Suprapubic skin (tissue), 4 donors: ENCODE data around the gene IDH3A. TPM values are rescaled to one million over a fixed set of nuclear protein-coding genes. Genes with fewer than 3 reads are reported as not detected.
A peak's percentile ranks its signal among the peaks of the same experiment; 100 is the strongest.

ENCODE experiments used
- DNase-seq, 2 donors: peaks; one replicate each; pipeline ENCODE4 v3.0.0-alpha.2; 2019; ENCODE audit warnings: low spot score in 2 of 2
- H3K27ac ChIP-seq: fragments of 200-600 bp; sonication (generic); one replicate; pipeline ENCODE4 v1.5.1; 2019
- H3K27me3 ChIP-seq: fragments of 200-600 bp; sonication (generic); one replicate; pipeline ENCODE4 v1.5.1; 2019
- H3K36me3 ChIP-seq: fragments of 200-600 bp; sonication (generic); one replicate; pipeline ENCODE4 v1.5.1; 2019
- H3K4me1 ChIP-seq: fragments of 200-600 bp; sonication (generic); one replicate; pipeline ENCODE4 v1.5.1; 2019
- H3K4me3 ChIP-seq: fragments of 200-600 bp; sonication (generic); one replicate; pipeline ENCODE4 v1.5.1; 2019; ENCODE audit warnings: mild to moderate bottlenecking
- H3K9me3 ChIP-seq: fragments of 200-600 bp; sonication (generic); one replicate; pipeline ENCODE4 v1.5.1; 2019
- EP300 ChIP-seq: sonication (generic); formaldehyde crosslinking; IDR thresholded peaks from one replicate; pipeline ENCODE4 v1.6.1; 2017; ENCODE audit warnings: antibody characterized with exemption
- POLR2A ChIP-seq, 2 donors: fragments of 450-650 bp; IDR thresholded peaks; one replicate each; pipeline ENCODE4 v1.6.1; 2017; ENCODE audit warnings: antibody characterized with exemption in 2 of 2, mild to moderate bottlenecking in 2 of 2, moderate library complexity in 2 of 2
- POLR2AphosphoS5 ChIP-seq, 3 donors: sonication (generic); formaldehyde crosslinking; IDR thresholded peaks; one replicate each; pipeline ENCODE4 v1.6.1; 2017; ENCODE audit warnings: antibody characterized with exemption in 3 of 3
- WGBS: methylation state at CpG from one replicate; pipeline ENCODE4 v1.1.5; 2018; 5-methylcytosine and 5-hydroxymethylcytosine counted together
- total RNA-seq, 4 donors: library from RNA; depleted of rRNA; stranded (reverse); fragments of >200 nt; gene quantifications; one replicate each; pipeline ENCODE4 v1.1.0, GENCODE V29; 2016
- TF ChIP-seq, protein P1 (sequence below), 2 donors: fragments of 200-600 bp in 1 of 2; fragments of 450-650 bp in 1 of 2; sonication (generic) in 1 of 2; IDR thresholded peaks; one replicate each; pipeline ENCODE4 v1.5.1; 2016 to 2019; ENCODE audit warnings: antibody characterized with exemption in 2 of 2, mild to moderate bottlenecking in 1 of 2, moderate library complexity in 1 of 2

Gene IDH3A
- total RNA-seq, 4 donors from 2014 or later = 55.1 to 82.5 (median 55.8) TPM

DNA sequence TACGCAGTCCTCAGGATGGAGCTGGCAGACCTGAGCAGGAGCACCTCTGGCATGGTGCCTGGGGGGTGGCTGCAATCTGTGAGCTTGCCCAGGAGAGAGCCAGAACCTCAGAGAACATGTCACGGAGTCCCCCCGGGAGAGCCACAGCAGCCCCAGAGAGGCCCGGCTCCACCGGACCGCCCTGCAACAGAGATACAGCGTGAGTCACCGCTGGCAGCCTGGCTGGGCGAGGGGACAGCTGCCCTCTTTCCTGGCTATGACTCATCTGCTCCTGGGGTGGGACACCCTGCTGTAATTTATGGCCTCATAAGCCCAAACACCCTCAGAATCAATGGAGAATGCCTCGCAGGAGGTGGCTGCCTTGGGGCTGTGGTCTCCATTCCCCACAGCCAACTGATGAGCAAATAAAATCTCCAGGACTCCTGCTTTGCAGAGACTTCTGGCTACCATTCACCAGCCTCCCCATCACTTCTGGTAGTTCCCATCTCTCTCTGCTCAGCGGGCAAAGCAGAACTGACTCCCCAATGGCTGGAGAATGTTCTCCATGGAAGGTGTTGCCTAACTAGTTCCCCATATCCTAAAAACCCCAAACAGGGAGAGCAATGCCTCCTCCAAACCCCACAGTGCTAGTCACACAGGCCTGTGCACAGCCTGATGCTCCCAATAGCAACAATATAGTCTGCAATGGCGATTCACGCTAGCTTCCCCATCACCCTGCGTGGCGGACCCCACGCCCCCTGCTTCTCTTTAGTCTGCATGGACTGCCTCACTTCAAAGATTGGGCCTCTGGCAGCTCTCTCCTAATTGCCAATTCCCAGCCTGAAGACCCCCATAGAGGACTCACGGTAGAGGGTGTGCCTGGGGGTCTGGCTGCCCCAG lies 63.6 kb downstream of the IDH3A start:
- peak overlapping the region; percentile 13 for H3K4me3 ChIP-seq
- no peaks in the 10 kb centered on the region for H3K27me3 ChIP-seq
- peaks cover 93% of the 10 kb centered on the region for H3K4me1 ChIP-seq
- H3K9me3 ChIP-seq = no peaks in the 10 kb centered on the region
- peak; percentile 79 to 83 for DNase-seq
- H3K27ac ChIP-seq = peak overlapping the region; percentile 79
- 61% methylated on average over 11 of the region's 17 CpGs for WGBS
- H3K36me3 ChIP-seq = no peaks in the 10 kb centered on the region
- TF ChIP-seq EP300 (no peak), POLR2AphosphoS5 (IDR thresholded peaks at IDR 0.05) (no peak), POLR2A (IDR thresholded peaks at IDR 0.05) (no peak)
- TF ChIP-seq, protein P1, sequence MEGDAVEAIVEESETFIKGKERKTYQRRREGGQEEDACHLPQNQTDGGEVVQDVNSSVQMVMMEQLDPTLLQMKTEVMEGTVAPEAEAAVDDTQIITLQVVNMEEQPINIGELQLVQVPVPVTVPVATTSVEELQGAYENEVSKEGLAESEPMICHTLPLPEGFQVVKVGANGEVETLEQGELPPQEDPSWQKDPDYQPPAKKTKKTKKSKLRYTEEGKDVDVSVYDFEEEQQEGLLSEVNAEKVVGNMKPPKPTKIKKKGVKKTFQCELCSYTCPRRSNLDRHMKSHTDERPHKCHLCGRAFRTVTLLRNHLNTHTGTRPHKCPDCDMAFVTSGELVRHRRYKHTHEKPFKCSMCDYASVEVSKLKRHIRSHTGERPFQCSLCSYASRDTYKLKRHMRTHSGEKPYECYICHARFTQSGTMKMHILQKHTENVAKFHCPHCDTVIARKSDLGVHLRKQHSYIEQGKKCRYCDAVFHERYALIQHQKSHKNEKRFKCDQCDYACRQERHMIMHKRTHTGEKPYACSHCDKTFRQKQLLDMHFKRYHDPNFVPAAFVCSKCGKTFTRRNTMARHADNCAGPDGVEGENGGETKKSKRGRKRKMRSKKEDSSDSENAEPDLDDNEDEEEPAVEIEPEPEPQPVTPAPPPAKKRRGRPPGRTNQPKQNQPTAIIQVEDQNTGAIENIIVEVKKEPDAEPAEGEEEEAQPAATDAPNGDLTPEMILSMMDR (IDR thresholded peaks at IDR 0.05) = no peak

DNA sequence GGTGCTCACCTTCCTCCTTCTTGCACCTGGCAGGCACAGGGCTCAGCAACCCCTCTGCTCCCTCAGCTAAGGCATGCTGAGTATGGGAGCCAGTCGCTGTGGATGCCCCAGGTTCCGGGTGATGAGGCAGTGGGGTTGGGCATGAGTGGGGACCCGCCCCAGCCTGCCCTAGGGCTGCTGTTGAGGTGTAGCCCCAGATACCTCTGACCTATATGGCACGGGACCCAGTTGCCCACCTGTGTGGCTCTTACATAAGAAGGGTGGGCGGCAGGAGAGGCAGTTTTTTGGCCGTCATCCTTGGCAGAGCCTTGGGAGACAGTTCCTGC lies 64.2 kb downstream of the IDH3A start:
- Histone ChIP-seq H3K9me3 (no peaks in the 10 kb centered on the region), H3K4me3 (peak overlapping the region; percentile 13), H3K4me1 (peaks cover 87% of the 10 kb centered on the region), H3K27me3 (no peaks in the 10 kb centered on the region), H3K36me3 (no peaks in the 10 kb centered on the region), H3K27ac (peak overlapping the region; percentile 79)
- 40% methylated on average over 2 of the region's 6 CpGs for WGBS
- TF ChIP-seq, protein P1 (IDR thresholded peaks at IDR 0.05) = no peak
- no peak for TF ChIP-seq EP300
- no peak for TF ChIP-seq POLR2A (IDR thresholded peaks at IDR 0.05)
- TF ChIP-seq POLR2AphosphoS5 (IDR thresholded peaks at IDR 0.05) = no peak
- peak; percentile 71 to 74 for DNase-seq

- 80% methylated on average over 4 of the region's 4 CpGs for WGBS
Measured at GRCh38 chr15:78213956-78214355, 64.8 kb downstream of the IDH3A start.

DNA sequence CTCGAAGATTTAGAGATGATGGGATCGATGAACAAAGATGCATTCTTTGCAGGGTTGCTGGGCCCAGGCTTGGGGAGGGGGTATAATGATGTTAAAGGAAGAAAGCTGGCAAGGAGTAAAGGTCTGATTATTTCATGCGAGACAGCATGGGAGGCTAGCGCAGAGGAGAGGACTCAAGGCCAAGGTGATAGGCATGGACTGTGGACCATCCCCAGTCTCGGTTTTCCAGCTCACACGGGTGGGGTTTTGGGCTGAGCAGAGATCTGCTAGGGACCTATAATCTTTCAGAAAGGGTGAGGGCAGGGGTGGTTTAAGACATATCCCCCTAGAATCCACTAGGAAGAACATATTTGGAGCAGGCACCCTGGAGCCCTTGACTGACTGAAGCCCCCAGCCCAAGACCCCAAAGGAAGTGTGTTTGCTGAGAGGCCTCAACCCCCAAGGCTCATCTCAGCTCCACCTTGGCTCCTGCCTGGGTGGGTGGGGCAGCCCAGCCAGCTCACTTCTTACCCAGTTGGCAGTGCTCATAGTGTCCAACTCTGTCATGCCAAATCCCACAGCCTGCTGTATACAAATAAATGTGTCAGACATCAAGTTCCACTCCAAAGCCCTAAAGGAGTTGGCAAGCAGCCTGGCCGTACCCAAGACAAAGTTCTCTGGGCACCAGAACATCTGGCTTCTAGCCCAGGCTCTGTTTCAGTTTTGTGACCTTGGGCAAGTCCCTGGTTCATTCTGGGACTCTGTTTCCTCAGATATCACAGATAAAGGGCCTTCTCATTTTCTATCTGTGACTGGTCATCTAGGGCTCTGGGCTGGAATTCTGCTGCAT lies 67.3 kb downstream of the IDH3A start:
- Histone ChIP-seq H3K9me3 (no peaks in the 10 kb centered on the region), H3K27ac (peak overlapping the region; percentile 71), H3K4me1 (peaks cover 56% of the 10 kb centered on the region), H3K27me3 (no peaks in the 10 kb centered on the region), H3K36me3 (no peaks in the 10 kb centered on the region), H3K4me3 (no peak overlapping the region)
- TF ChIP-seq POLR2A (IDR thresholded peaks at IDR 0.05) = no peak
- TF ChIP-seq, protein P1 (IDR thresholded peaks at IDR 0.05) = no peak
- TF ChIP-seq POLR2AphosphoS5 (IDR thresholded peaks at IDR 0.05) = no peak
- TF ChIP-seq EP300 = no peak
- 59% methylated on average over 7 of the region's 7 CpGs for WGBS
- peak in 1 of 2 donors; percentile 20 for DNase-seq

More at GRCh38 chr15:78213956-78214355, 64.8 kb downstream of the IDH3A start:
- DNase-seq = peak; percentile 37 to 38
- H3K4me1 ChIP-seq = peaks cover 81% of the 10 kb centered on the region
- no peaks in the 10 kb centered on the region for H3K36me3 ChIP-seq
- no peak overlapping the region for H3K4me3 ChIP-seq
- no peaks in the 10 kb centered on the region for H3K27me3 ChIP-seq
- TF ChIP-seq EP300 = no peak
- no peak for TF ChIP-seq POLR2A (IDR thresholded peaks at IDR 0.05)
- TF ChIP-seq, protein P1 (IDR thresholded peaks at IDR 0.05) = no peak
- TF ChIP-seq POLR2AphosphoS5 (IDR thresholded peaks at IDR 0.05) = no peak
- H3K9me3 ChIP-seq = no peaks in the 10 kb centered on the region
- H3K27ac ChIP-seq = peak overlapping the region; percentile 79

DNA sequence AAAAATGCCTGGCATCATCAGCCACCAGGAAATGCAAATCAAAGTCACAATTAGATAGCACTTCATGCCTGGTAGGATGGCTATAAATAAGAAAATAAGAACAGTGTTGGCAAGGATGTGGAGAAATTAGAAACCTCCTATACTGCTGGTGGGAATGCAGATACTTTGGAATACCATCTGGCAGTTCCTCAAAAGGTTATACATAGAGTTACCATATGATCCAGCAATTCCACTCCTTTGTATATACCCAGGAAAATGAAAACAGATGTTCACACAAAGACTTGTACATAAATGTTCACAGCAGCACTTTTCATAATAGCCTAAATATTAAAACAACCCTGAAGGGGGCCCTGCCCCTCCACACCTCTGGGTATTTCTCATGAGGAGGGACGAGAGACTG lies 71.6 kb downstream of the IDH3A start:
- no peak overlapping the region for H3K27ac ChIP-seq
- H3K27me3 ChIP-seq = no peaks in the 10 kb centered on the region
- no peaks in the 10 kb centered on the region for H3K36me3 ChIP-seq
- DNase-seq = no peak
- H3K9me3 ChIP-seq = no peaks in the 10 kb centered on the region
- WGBS = 85% methylated on average over 1 of the region's 1 CpG
- TF ChIP-seq, protein P1 (IDR thresholded peaks at IDR 0.05) = no peak
- TF ChIP-seq EP300 = no peak
- TF ChIP-seq POLR2AphosphoS5 (IDR thresholded peaks at IDR 0.05) = no peak
- no peak for TF ChIP-seq POLR2A (IDR thresholded peaks at IDR 0.05)
- peaks cover 15% of the 10 kb centered on the region for H3K4me1 ChIP-seq
- no peak overlapping the region for H3K4me3 ChIP-seq
